GM12875 (cell line): ENCODE measurements around the gene PRR23E.

Experiments
- H3K4me3 ChIP-seq: one replicate; pipeline ENCODE4 v1.5.1; 2011; ENCODE audit warnings: low read depth, low read length, control low read depth
- CTCF ChIP-seq: IDR thresholded peaks from 2 replicates; pipeline ENCODE4 v1.5.1; 2011; ENCODE audit warnings: low read depth, mild to moderate bottlenecking, control low read depth, inconsistent platforms, low read length, moderate library complexity, borderline replicate concordance; ENCODE audit not compliant: insufficient read depth

Gene PRR23E

GRCh38 chr3:127234778-127235177 is 41.8 kb downstream of the PRR23E start:
- TF ChIP-seq CTCF, result no peak
- H3K4me3 ChIP-seq, result no peak overlapping the region

GRCh38 chr3:127235706-127236105 is 42.8 kb downstream of the PRR23E start:
- TF ChIP-seq CTCF, result no peak
- H3K4me3 ChIP-seq, result no peak overlapping the region

GRCh38 chr3:127237835-127238234 is 44.9 kb downstream of the PRR23E start:
- no peak overlapping the region for H3K4me3 ChIP-seq
- TF ChIP-seq CTCF, result no peak

GRCh38 chr3:127238602-127239001 is 45.7 kb downstream of the PRR23E start:
- no peak for TF ChIP-seq CTCF

GRCh38 chr3:127247292-127247691 is 54.4 kb downstream of the PRR23E start:
- TF ChIP-seq CTCF, result no peak
- no peak overlapping the region for H3K4me3 ChIP-seq

More at GRCh38 chr3:127238602-127239001, 45.7 kb downstream of the PRR23E start:
- no peak overlapping the region for H3K4me3 ChIP-seq
